Fibroblast of mammary gland (primary cell): ENCODE measurements around the gene CHAT.

Source experiments
- DNase-seq: peaks from one replicate; pipeline ENCODE4 v3.0.0-alpha.2; 2010; ENCODE audit warnings: low read depth
- H3K4me3 ChIP-seq: 2 replicates; pipeline ENCODE4 v1.5.1; 2011; ENCODE audit warnings: low read depth, mild to moderate bottlenecking, low read length, moderate library complexity; ENCODE audit not compliant: control insufficient read depth
- CTCF ChIP-seq: conservative IDR thresholded peaks from 2 replicates; pipeline ENCODE4 v1.5.1; 2011; ENCODE audit warnings: low read depth, low read length, inconsistent platforms; ENCODE audit not compliant: control insufficient read depth, insufficient read depth

CHAT gene

GRCh38 chr10:49700211-49700610, 86.4 kb downstream of the CHAT start:
- H3K4me3 ChIP-seq = no peak overlapping the region
- no peak for TF ChIP-seq CTCF
- no peak for DNase-seq

- no peak overlapping the region for H3K4me3 ChIP-seq
- TF ChIP-seq CTCF = no peak
- no peak for DNase-seq
These were observed 87.2 kb downstream of the CHAT start for GRCh38 chr10:49700997-49701396.

- H3K4me3 ChIP-seq = no peak overlapping the region
- TF ChIP-seq CTCF = no peak
- no peak for DNase-seq
These were observed 93.7 kb downstream of the CHAT start for GRCh38 chr10:49707585-49707984.

GRCh38 chr10:49709934-49710333, 96.1 kb downstream of the CHAT start:
- DNase-seq = no peak
- TF ChIP-seq CTCF = no peak
- no peak overlapping the region for H3K4me3 ChIP-seq

- no peak overlapping the region for H3K4me3 ChIP-seq
- DNase-seq = no peak
- TF ChIP-seq CTCF = no peak
These were observed 97.1 kb downstream of the CHAT start for GRCh38 chr10:49710966-49711365.

- no peak for TF ChIP-seq CTCF
These were observed 97.6 kb downstream of the CHAT start for GRCh38 chr10:49711481-49711880.

GRCh38 chr10:49713266-49713665, 99.4 kb downstream of the CHAT start:
- H3K4me3 ChIP-seq = no peak overlapping the region
- no peak for DNase-seq
- TF ChIP-seq CTCF = no peak

More at GRCh38 chr10:49711481-49711880, 97.6 kb downstream of the CHAT start:
- no peak for DNase-seq
- no peak overlapping the region for H3K4me3 ChIP-seq
